A549 (cell line): Measurements from ENCODE around the gene TRH. TPM values are rescaled to one million over a fixed set of nuclear protein-coding genes. Genes with fewer than 3 reads are reported as not detected.

Experiments used
- ATAC-seq, 2 experiments: fragments of 200-7000 bp in 1 of 2; fragments of >200 bp in 1 of 2; cut with Nextera tagmentation in 1 of 2; cut with Tn5 transposase in 1 of 2; 3 replicates each; pipeline versions ENCODE4 v1.8.0 to v1.9.1; 2018 to 2020; ENCODE audit warnings: mild to moderate bottlenecking in 1 of 2, moderate library complexity in 1 of 2
- CTCF ChIA-PET: fragments of 300-600 bp; sonication (Branson Sonifier 250); formaldehyde crosslinking; extraction: SDS; loops from one replicate; lab custom pipeline; 2021; ENCODE audit warnings: antibody characterized with exemption, inconsistent platforms; lab: Yijun Ruan, JAX
- POLR2A ChIA-PET: fragments of 350-600 bp; formaldehyde crosslinking; extraction: SDS; loops from one replicate; lab custom pipeline; 2021; ENCODE audit warnings: antibody characterized with exemption, inconsistent platforms; lab: Yijun Ruan, JAX
- DNase-seq, 2 experiments: peaks; one replicate each; pipeline versions ENCODE4 v3.0.0 to v3.0.0-alpha.2; 2011 to 2016; ENCODE audit warnings: low read depth in 1 of 2, low spot score in 1 of 2
- FAIRE-seq: peaks from 2 replicates; lab custom pipeline; 2011; peaks lifted over from hg19 to GRCh38; lab: Jason Lieb, UNC
- H3K27ac ChIP-seq, 2 experiments: fragments of >200 bp; sonication (Bioruptor Twin); formaldehyde crosslinking; 3 replicates each; pipeline ENCODE4 v1.5.1; 2016 to 2017
- H3K4me1 ChIP-seq: fragments of >200 bp; sonication (Bioruptor Twin); formaldehyde crosslinking; 3 replicates; pipeline ENCODE4 v1.6.1; 2016
- H3K4me2 ChIP-seq: fragments of >200 bp; sonication (Bioruptor Twin); formaldehyde crosslinking; 3 replicates; pipeline ENCODE4 v1.6.1; 2016
- H3K4me3 ChIP-seq: fragments of >200 bp; sonication (Bioruptor Twin); formaldehyde crosslinking; 3 replicates; pipeline ENCODE4 v1.5.1; 2016
- H3K9me3 ChIP-seq: fragments of >200 bp; sonication (Bioruptor Twin); formaldehyde crosslinking; 3 replicates; pipeline ENCODE4 v1.6.1; 2016
- BHLHE40 ChIP-seq: IDR thresholded peaks from 2 replicates; pipeline ENCODE4 v1.6.1; 2012; ENCODE audit warnings: low read depth, low read length, inconsistent platforms
- CBX2 ChIP-seq: fragments of 200-600 bp; sonication (generic); IDR thresholded peaks from 2 replicates; pipeline ENCODE4 v1.6.1; 2016; ENCODE audit warnings: low read depth, mild to moderate bottlenecking, borderline replicate concordance
- CBX8 ChIP-seq: fragments of 200-600 bp; sonication (generic); IDR thresholded peaks from 2 replicates; pipeline ENCODE4 v1.6.1; 2016
- CHD4 ChIP-seq: fragments of 200-600 bp; sonication (generic); IDR thresholded peaks from 2 replicates; pipeline ENCODE4 v1.6.1; 2016; ENCODE audit warnings: antibody characterized with exemption, mild to moderate bottlenecking, borderline replicate concordance
- FOSB ChIP-seq: fragments of 250-450 bp; sonication (Bioruptor Pico); IDR thresholded peaks from 2 replicates; pipeline ENCODE4 v1.5.0; 2020; ENCODE audit warnings: mild to moderate bottlenecking, moderate library complexity
- FOSL2 ChIP-seq, 2 experiments: fragments of 450-650 bp in 1 of 2; fragments of >200 bp in 1 of 2; sonication (Bioruptor Twin) in 1 of 2; formaldehyde crosslinking; IDR thresholded peaks; 2 replicates each; pipeline versions ENCODE4 v1.5.0 to v1.6.1; 2016 to 2020; ENCODE audit warnings: mild to moderate bottlenecking in 1 of 2, moderate library complexity in 1 of 2
- HDAC2 ChIP-seq: fragments of 200-600 bp; sonication (generic); IDR thresholded peaks from 2 replicates; pipeline ENCODE4 v1.6.1; 2016
- HEYL ChIP-seq: fragments of 250-450 bp; sonication (Bioruptor Pico); IDR thresholded peaks from 2 replicates; pipeline ENCODE4 v1.8.0; 2021; ENCODE audit warnings: mild to moderate bottlenecking, moderate library complexity
- HOXB13 ChIP-seq: fragments of 250-450 bp; sonication (Bioruptor Pico); IDR thresholded peaks from 2 replicates; pipeline ENCODE4 v1.5.0; 2020; ENCODE audit warnings: low read depth, mild to moderate bottlenecking, moderate library complexity
- HOXB5 ChIP-seq: fragments of 250-450 bp; sonication (Bioruptor Pico); IDR thresholded peaks from 2 replicates; pipeline ENCODE4 v1.5.0; 2020; ENCODE audit warnings: mild to moderate bottlenecking, moderate library complexity
- MAZ ChIP-seq: fragments of 150-350 bp; IDR thresholded peaks from 2 replicates; pipeline ENCODE4 v1.6.1; 2014; ENCODE audit warnings: antibody characterized with exemption, low read depth, low read length, borderline replicate concordance
- MYC ChIP-seq: IDR thresholded peaks from 2 replicates; pipeline ENCODE4 v1.6.1; 2012; ENCODE audit warnings: mild to moderate bottlenecking, inconsistent platforms, low read length, improper control_type of control experiment, borderline replicate concordance
- POLR2A ChIP-seq: IDR thresholded peaks from 2 replicates; pipeline ENCODE4 v1.6.1; 2012; ENCODE audit warnings: mild to moderate bottlenecking, low read length
- RCOR1 ChIP-seq: fragments of 150-350 bp; IDR thresholded peaks from 2 replicates; pipeline ENCODE4 v1.6.1; 2014; ENCODE audit warnings: antibody characterized with exemption, low read length, low read depth
- SMC3 ChIP-seq: fragments of >200 bp; sonication (Bioruptor Twin); formaldehyde crosslinking; IDR thresholded peaks from 3 replicates; pipeline ENCODE4 v1.6.1; 2018; ENCODE audit warnings: inconsistent platforms
- ZFP36 ChIP-seq: fragments of 450-650 bp; IDR thresholded peaks from 2 replicates; pipeline ENCODE4 v1.6.1; 2014; ENCODE audit warnings: borderline replicate concordance; ENCODE audit not compliant: partially characterized antibody
- WGBS: methylation state at CpG from one replicate; pipeline ENCODE4 v1.1.6; 2017; ENCODE audit errors: missing lambda C conversion rate; 5-methylcytosine and 5-hydroxymethylcytosine counted together
- polyA plus RNA-seq, 4 experiments: library from polyadenylated mRNA; depleted of rRNA in 3 of 4; stranded (reverse); fragments of >200 nt; fragmentation: RNase III in 1 of 4; extraction: RNeasy Plus Mini Kit Qiagen cat#74134 plus additional on column Dnase treatment in 1 of 4; gene quantifications; 2 replicates in 3 of 4; 3 replicates in 1 of 4; pipeline ENCODE4 v1.2.3, GENCODE V29; 2011 to 2017
- TF ChIP-seq, protein P1 (sequence below): fragments of 150-350 bp; IDR thresholded peaks from 2 replicates; pipeline ENCODE4 v1.6.1; 2014; ENCODE audit warnings: low read depth, mild to moderate bottlenecking, low read length

Gene TRH
- polyA plus RNA-seq, 2 of the 4 experiments (the other 2 are of a cell fraction) = not detected

DNA sequence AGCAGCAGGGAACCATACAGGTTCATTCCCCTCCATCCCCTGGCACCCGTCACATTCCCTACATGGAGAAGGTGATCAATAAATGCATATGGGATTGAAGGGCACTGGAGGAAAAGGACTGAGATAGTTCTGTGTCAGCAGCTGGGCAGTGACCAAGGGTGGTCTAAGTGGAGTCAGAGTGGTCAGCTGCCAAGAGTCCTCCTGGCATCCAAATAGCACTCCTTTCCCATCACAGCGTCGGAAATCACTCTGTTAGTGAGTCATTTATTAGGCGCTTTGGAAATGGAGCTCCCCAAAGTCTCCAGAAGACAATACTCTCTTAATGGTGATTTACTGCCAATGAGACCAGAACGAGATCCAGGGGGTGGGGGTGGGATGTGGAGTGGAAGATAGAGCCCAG, 6.8 kb upstream of the TRH start:
- FAIRE-seq = no peak

DNA sequence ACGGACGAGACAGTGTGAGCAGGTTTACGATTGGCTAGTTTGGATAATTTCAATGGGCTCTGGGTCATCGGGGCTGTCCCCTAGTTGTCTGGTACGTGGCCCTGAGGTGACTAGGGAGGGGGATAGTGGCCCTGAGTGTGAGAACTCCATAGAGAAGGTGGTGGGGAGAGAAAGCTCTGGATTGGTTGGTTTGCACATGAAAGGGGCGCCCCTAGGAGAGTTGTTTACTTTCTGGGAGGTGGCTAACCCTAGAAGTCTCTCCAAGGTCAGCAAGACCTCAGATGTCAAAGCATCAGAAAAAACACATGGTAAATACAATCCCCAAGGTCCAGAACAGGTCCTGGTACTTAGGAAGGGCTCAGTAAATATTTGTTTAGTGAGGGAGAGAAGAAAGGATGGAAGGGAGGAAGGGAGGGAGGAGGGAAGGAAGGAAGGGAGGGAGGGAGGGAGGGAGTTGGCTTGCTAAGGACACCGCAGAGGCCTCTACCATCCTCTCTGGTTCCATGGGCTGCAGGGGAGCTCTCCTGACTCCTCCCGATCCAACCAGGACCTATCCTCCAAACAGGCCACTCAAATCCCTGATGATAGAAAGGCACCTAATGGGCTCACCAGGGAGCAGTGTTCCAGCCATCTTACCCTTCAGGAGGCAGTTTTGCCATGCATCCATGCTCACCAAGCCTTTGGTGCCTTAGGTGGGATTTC, 3.0 kb upstream of the TRH start:
- Histone ChIP-seq H3K27ac (no peak overlapping the region), H3K4me2 (no peak overlapping the region), H3K4me3 (no peak overlapping the region), H3K4me1 (0 out of 3 replicates have a peak, but pooled peaks cover 3% of the 10 kb centered on the region), H3K9me3 (no peaks in the 10 kb centered on the region)
- TF ChIP-seq HOXB13 (no peak), FOSL2 (IDR thresholded peaks at IDR 0.05) (no peak), FOSL2 (CRISPR knock-in tag; IDR thresholded peaks at IDR 0.05) (no peak), FOSB (CRISPR knock-in tag) (no peak)
- POLR2A ChIA-PET = no interaction called here
- CTCF ChIA-PET = interaction anchor here (1.1 kb wide), 1 partner anchor 28 kb away, joined by 3 read pairs; no protein-coding TSS in a partner anchor
- WGBS = 56% methylated on average over 8 of the region's 8 CpGs
- no peak for FAIRE-seq
- DNase-seq = no peak
- ATAC-seq = no peak

More for the DNA sequence above, 6.8 kb upstream of the TRH start:
- TF ChIP-seq MAZ (no peak), POLR2A (no peak)
- TF ChIP-seq, all 56 proteins: peak for 0
- no peak overlapping the region for H3K27ac ChIP-seq
- POLR2A ChIA-PET = no interaction called here
- H3K4me3 ChIP-seq = no peak overlapping the region
- no peak for ATAC-seq
- H3K4me2 ChIP-seq = no peak overlapping the region
- H3K9me3 ChIP-seq = no peaks in the 10 kb centered on the region
- CTCF ChIA-PET = interaction anchor here (1.1 kb wide), 2 partner anchors 35 to 478 kb away, joined by 3 read pairs; no protein-coding TSS in a partner anchor
- 63% methylated on average over 4 of the region's 5 CpGs for WGBS
- H3K4me1 ChIP-seq = 0 out of 3 replicates have a peak, but pooled peaks cover 3% of the 10 kb centered on the region
- no peak for DNase-seq

DNA sequence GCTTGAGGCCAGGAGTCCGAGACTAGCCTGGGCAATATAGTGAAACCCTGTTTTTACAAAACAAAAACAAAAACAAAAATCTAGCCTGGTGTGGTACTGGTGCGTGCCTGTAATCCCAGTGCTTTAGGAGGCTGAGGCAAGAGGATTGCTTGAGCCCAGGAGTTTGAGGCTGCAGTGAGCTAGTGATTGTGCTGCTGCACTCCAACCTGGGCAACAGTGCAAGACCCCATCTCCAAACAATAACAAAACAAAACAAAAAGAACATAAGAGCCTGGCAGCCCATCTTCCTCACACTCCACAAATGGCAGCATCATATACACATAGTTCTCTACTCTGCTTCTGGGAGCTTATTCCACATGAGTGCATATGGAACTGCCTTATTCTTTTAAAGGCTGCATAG, 2.2 kb upstream of the TRH start:
- CTCF ChIA-PET = no interaction called here
- H3K4me3 ChIP-seq = no peak overlapping the region

DNA sequence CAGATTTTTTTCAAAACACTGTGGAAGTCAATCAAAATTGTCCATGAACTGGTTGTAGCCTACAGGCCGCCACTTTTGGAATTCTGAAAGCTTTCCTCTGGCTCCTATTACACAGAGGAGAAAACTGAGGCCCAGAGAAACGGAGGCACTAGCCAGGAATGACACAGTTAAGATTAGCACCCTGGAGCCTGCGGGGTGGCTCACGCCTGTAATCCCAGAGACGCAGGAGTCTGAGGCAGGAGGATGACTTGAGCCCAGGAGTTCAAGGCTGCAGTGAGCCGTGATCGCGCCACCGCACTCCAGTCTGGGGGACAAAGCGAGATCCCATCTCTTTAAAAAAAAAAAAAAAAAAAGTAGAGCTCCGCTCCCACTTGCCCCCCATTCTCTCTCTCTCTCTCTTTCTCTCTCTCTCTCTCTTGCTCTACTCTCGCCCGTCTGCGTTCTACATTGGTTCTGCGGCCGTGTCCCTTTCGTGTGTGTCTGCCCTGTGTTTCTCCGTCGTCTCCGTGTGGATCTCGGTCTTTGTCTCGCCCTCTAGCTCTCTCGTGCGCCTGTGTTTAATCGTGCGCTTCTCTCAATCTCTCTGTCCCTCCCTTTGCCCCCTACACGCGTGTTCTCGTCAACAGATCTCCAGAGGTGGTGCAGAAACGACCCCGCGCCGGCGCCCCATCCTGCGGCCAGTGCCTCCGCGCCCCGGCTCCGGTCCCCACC, 512 bp upstream of the TRH start:
- DNase-seq = no peak
- TF ChIP-seq HEYL (no peak), BHLHE40 (no peak), RCOR1 (no peak)
- TF ChIP-seq, all 56 proteins: peak for 0
- Histone ChIP-seq H3K27ac (no peak overlapping the region), H3K4me2 (no peak overlapping the region), H3K4me1 (0 out of 3 replicates have a peak, but pooled peaks cover 3% of the 10 kb centered on the region), H3K9me3 (no peaks in the 10 kb centered on the region), H3K4me3 (no peak overlapping the region)
- WGBS = 89% methylated on average over 39 of the region's 39 CpGs
- FAIRE-seq (no peak), ATAC-seq (no peak)
- ChIA-PET CTCF (interaction anchor here (0.8 to 2.0 kb wide), 3 partner anchors 11 to 267 kb away, joined by 3 to 8 read pairs (median 4); no protein-coding TSS in a partner anchor), POLR2A (no interaction called here)

More for the DNA sequence above, 2.2 kb upstream of the TRH start:
- 93% methylated on average over 2 of the region's 2 CpGs for WGBS
- ATAC-seq = no peak
- POLR2A ChIA-PET = no interaction called here
- DNase-seq = no peak
- Histone ChIP-seq H3K27ac (no peak overlapping the region), H3K4me2 (no peak overlapping the region), H3K9me3 (no peaks in the 10 kb centered on the region), H3K4me1 (0 out of 3 replicates have a peak, but pooled peaks cover 3% of the 10 kb centered on the region)
- TF ChIP-seq FOSB (CRISPR knock-in tag) = no peak
- TF ChIP-seq, protein P1, sequence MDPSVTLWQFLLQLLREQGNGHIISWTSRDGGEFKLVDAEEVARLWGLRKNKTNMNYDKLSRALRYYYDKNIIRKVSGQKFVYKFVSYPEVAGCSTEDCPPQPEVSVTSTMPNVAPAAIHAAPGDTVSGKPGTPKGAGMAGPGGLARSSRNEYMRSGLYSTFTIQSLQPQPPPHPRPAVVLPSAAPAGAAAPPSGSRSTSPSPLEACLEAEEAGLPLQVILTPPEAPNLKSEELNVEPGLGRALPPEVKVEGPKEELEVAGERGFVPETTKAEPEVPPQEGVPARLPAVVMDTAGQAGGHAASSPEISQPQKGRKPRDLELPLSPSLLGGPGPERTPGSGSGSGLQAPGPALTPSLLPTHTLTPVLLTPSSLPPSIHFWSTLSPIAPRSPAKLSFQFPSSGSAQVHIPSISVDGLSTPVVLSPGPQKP = no peak
- TF ChIP-seq HOXB5 (CRISPR knock-in tag) = no peak
- TF ChIP-seq ZFP36 = no peak
- TF ChIP-seq SMC3 = no peak
- TF ChIP-seq CBX2 = no peak
- no peak for TF ChIP-seq MYC
- TF ChIP-seq CBX8 = no peak
- TF ChIP-seq HDAC2 = no peak
- TF ChIP-seq CHD4 = no peak
- no peak for FAIRE-seq
